Liver (tissue), 3 donors: ENCODE measurements around the gene ARHGEF12.

Experiments used
- EGR1 ChIP-seq, 2 donors: IDR thresholded peaks; 2 replicates each; pipeline ENCODE4 v1.6.1; 2016 to 2018; ENCODE audit warnings: antibody characterized with exemption in 2 of 2, low read depth in 2 of 2
- GABPA ChIP-seq, 2 donors: IDR thresholded peaks in 1 of 2; conservative IDR thresholded peaks in 1 of 2; 2 replicates each; pipeline ENCODE4 v1.6.1; 2016; ENCODE audit warnings: antibody characterized with exemption in 2 of 2, mild to moderate bottlenecking in 1 of 2, moderate library complexity in 1 of 2
- NR2F2 ChIP-seq: IDR thresholded peaks from 2 replicates; pipeline ENCODE4 v1.6.1; 2016; ENCODE audit warnings: antibody characterized with exemption
- RAD21 ChIP-seq, 2 donors: IDR thresholded peaks; 2 replicates each; pipeline ENCODE4 v1.6.1; 2016; ENCODE audit warnings: antibody characterized with exemption in 2 of 2, mild to moderate bottlenecking in 2 of 2
- SP1 ChIP-seq: IDR thresholded peaks from 2 replicates; pipeline ENCODE4 v1.6.1; 2018; ENCODE audit warnings: antibody characterized with exemption, mild to moderate bottlenecking
- TAF1 ChIP-seq: conservative IDR thresholded peaks from 2 replicates; pipeline ENCODE4 v1.6.1; 2016; ENCODE audit warnings: antibody characterized with exemption, mild to moderate bottlenecking
- YY1 ChIP-seq: IDR thresholded peaks from 2 replicates; pipeline ENCODE4 v1.6.1; 2016; ENCODE audit warnings: antibody characterized with exemption, mild to moderate bottlenecking
- TF ChIP-seq, protein P1 (sequence below): fragments of 150-350 bp; IDR thresholded peaks from 2 replicates; pipeline ENCODE4 v1.5.1; 2017; ENCODE audit warnings: improper control_type of control experiment, low read depth, low read length; ENCODE audit not compliant: missing input control
- TF ChIP-seq, protein P2 (sequence below): IDR thresholded peaks from 2 replicates; pipeline ENCODE4 v1.6.1; 2016; ENCODE audit warnings: antibody characterized with exemption
- TF ChIP-seq, protein P3 (sequence below): IDR thresholded peaks from 2 replicates; pipeline ENCODE4 v1.6.1; 2016; ENCODE audit warnings: antibody characterized with exemption, mild to moderate bottlenecking
- TF ChIP-seq, protein P4 (sequence below): IDR thresholded peaks from 2 replicates; pipeline ENCODE4 v1.6.1; 2016; ENCODE audit warnings: antibody characterized with exemption
- donor health status: healthy.
- donor health status: healthy.

DNA sequence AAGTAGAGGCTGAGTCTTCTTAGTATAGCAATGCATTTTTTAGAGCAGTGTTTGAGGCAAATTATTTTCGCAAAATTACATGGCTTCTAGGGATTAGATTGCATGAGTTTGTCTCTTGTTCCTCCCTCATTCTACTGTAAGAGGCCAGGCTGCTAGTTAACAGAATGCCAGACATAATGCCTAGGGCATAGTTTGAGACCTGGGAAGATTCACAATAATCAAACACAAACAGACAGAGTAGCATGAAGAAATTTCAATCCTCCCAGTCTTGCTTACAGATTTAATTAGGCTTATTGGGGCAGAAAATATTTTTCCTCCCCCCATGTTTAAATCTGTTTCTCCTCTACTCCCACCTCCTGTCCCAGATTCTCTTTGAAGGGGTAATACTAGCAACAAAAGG is 48.3 kb downstream of the ARHGEF12 start:
- no peak for TF ChIP-seq EGR1 (IDR thresholded peaks at IDR 0.05; ENCODE audit: low read depth in 2 of 2)
- TF ChIP-seq, protein P1, sequence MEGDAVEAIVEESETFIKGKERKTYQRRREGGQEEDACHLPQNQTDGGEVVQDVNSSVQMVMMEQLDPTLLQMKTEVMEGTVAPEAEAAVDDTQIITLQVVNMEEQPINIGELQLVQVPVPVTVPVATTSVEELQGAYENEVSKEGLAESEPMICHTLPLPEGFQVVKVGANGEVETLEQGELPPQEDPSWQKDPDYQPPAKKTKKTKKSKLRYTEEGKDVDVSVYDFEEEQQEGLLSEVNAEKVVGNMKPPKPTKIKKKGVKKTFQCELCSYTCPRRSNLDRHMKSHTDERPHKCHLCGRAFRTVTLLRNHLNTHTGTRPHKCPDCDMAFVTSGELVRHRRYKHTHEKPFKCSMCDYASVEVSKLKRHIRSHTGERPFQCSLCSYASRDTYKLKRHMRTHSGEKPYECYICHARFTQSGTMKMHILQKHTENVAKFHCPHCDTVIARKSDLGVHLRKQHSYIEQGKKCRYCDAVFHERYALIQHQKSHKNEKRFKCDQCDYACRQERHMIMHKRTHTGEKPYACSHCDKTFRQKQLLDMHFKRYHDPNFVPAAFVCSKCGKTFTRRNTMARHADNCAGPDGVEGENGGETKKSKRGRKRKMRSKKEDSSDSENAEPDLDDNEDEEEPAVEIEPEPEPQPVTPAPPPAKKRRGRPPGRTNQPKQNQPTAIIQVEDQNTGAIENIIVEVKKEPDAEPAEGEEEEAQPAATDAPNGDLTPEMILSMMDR: no peak
- TF ChIP-seq GABPA (IDR thresholded peaks at IDR 0.05 in 1 of 2, conservative IDR thresholded peaks at IDR 0.05 in 1 of 2): no peak
- TF ChIP-seq TAF1: no peak
- no peak for TF ChIP-seq YY1
- TF ChIP-seq RAD21 (IDR thresholded peaks at IDR 0.05): no peak
- TF ChIP-seq, protein P2, sequence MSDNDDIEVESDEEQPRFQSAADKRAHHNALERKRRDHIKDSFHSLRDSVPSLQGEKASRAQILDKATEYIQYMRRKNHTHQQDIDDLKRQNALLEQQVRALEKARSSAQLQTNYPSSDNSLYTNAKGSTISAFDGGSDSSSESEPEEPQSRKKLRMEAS: no peak
- TF ChIP-seq NR2F2: no peak
- TF ChIP-seq SP1: no peak
- TF ChIP-seq, protein P3, sequence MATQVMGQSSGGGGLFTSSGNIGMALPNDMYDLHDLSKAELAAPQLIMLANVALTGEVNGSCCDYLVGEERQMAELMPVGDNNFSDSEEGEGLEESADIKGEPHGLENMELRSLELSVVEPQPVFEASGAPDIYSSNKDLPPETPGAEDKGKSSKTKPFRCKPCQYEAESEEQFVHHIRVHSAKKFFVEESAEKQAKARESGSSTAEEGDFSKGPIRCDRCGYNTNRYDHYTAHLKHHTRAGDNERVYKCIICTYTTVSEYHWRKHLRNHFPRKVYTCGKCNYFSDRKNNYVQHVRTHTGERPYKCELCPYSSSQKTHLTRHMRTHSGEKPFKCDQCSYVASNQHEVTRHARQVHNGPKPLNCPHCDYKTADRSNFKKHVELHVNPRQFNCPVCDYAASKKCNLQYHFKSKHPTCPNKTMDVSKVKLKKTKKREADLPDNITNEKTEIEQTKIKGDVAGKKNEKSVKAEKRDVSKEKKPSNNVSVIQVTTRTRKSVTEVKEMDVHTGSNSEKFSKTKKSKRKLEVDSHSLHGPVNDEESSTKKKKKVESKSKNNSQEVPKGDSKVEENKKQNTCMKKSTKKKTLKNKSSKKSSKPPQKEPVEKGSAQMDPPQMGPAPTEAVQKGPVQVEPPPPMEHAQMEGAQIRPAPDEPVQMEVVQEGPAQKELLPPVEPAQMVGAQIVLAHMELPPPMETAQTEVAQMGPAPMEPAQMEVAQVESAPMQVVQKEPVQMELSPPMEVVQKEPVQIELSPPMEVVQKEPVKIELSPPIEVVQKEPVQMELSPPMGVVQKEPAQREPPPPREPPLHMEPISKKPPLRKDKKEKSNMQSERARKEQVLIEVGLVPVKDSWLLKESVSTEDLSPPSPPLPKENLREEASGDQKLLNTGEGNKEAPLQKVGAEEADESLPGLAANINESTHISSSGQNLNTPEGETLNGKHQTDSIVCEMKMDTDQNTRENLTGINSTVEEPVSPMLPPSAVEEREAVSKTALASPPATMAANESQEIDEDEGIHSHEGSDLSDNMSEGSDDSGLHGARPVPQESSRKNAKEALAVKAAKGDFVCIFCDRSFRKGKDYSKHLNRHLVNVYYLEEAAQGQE: no peak
- TF ChIP-seq, protein P4, sequence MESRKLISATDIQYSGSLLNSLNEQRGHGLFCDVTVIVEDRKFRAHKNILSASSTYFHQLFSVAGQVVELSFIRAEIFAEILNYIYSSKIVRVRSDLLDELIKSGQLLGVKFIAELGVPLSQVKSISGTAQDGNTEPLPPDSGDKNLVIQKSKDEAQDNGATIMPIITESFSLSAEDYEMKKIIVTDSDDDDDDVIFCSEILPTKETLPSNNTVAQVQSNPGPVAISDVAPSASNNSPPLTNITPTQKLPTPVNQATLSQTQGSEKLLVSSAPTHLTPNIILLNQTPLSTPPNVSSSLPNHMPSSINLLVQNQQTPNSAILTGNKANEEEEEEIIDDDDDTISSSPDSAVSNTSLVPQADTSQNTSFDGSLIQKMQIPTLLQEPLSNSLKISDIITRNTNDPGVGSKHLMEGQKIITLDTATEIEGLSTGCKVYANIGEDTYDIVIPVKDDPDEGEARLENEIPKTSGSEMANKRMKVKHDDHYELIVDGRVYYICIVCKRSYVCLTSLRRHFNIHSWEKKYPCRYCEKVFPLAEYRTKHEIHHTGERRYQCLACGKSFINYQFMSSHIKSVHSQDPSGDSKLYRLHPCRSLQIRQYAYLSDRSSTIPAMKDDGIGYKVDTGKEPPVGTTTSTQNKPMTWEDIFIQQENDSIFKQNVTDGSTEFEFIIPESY: no peak
